ENCODE measurements around the gene CIROP. TPM values are rescaled to one million over a fixed set of nuclear protein-coding genes. Genes with fewer than 3 reads are reported as not detected.

The CIROP gene
- total RNA-seq, 2 experiments from 2014 or later: not detected

DNA sequence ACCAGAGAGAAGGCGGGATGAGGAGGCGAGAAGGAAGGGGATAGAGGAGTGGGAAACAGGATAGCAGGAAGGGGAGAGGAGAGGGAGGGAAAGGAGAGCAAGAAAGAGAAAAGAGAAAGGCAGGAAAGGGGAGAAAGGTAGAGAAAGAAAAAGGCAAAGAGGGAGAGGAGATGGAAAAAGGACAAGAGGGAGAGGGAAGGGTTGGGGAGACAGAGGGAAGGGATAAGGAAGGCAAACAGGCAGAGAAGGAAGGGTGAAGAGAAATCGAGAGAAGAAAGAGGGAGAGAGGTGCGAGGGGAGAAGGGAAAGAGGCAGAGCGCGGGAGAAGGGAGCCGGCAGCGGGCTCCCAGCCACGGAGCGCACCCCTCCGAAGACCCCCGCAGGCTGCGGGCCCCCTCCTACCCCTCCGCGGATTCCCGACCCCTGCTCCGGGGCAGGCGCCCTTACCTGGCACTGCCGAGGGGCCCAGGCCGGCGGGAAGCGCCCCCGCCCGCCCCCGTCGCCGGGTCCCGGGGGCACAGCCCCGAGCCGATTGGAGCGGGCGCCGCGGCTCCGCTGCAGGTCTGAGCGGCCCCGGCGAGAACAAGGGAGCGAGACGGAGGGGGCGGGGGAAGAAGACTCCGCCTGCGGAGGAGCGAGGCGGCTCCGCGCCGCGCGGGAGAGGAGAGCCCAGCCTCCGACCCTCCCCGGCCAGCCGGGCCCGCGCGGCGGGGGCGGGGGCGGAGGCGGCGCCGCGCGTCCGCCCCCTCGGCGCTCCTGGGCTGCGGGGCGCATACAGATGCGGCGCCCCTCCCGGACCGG is 47.6 kb downstream of the CIROP start, which contains the start of gene CDH24:
CDH24 (minus strand) TSS at position 565 of the 801 bp plus-strand sequence. CDS start 1,787 bp downstream, outside the sequence.
- peak; percentile 81 for DNase-seq
- Mint-ChIP-seq H3K9me3 (no peaks in the 10 kb centered on the region), H3K36me3 (peaks cover 3% of the 10 kb centered on the region), H3K27me3 (peaks cover 8% of the 10 kb centered on the region), H3K27ac (peak within 1 kb of the TSS; percentile 35), H3K4me1 (peaks cover 16% of the 10 kb centered on the region), H3K4me3 (peak within 1 kb of the TSS; percentile 81)
- ATAC-seq (ENCODE audit: low read depth): peak; percentile 76
- POLR2A ChIA-PET: interaction anchor here (0.5 to 2.6 kb wide), 13 partner anchors 14 to 1546 kb away, joined by 3 to 12 read pairs (median 5); partner anchors contain the start of gene HAUS4

DNA sequence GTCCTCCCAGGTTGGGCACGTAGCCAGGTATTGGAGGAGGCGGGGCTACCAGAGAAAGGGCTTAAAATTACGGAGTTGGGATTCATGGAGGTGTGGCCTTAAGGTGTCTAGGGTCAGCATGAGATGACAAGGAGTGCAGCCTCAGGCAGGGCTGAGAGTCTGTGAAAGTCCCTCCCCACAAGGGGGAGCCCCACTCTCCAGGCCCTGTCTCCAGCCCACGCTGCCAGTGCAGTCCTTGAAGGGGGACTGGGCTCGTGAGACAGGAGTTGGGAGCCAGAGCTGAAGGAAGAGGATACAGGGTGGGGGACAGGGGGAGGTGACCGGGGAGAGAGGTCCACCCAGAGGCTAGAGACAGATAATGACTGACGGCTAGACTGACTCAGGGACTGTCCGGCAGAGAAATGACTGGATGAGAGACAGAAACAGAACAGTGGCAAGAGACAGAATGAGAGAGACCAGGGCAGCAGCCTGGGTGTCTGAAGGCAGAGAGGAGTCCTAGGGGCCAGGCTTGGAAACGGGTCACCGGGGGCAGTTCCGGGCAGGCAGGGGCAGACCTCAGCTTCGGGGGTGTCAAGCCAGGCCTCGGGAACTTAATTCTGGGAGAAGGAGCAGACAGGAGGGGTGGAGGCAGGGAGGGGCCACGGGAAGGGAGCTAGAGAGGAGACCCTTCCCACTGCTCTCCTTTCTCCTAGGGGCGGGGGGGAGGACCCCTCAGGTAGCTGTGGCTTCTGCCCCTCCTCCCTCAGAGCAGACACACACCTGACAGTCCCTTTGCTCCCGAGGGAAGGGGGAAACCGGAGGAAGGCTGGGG is 48.4 kb downstream of the CIROP start:
- POLR2A ChIA-PET: interaction anchor here (0.6 to 2.6 kb wide), 3 partner anchors 32 to 70 kb away, joined by 3 to 9 read pairs (median 3); no protein-coding TSS in a partner anchor
- peak overlapping the region; percentile 35 for H3K27ac Mint-ChIP-seq

GRCh38 chr14:23055621-23056144 is 49.1 kb downstream of the CIROP start:
- DNase-seq: no peak
- no peak overlapping the region for H3K27ac Mint-ChIP-seq
- POLR2A ChIA-PET: interaction anchor here (2.6 kb wide), 1 partner anchor 69 kb away, joined by 9 read pairs; no protein-coding TSS in a partner anchor
- no peaks in the 10 kb centered on the region for H3K9me3 Mint-ChIP-seq
- H3K4me1 Mint-ChIP-seq: peaks cover 16% of the 10 kb centered on the region
- H3K27me3 Mint-ChIP-seq: peaks cover 8% of the 10 kb centered on the region
- no peak overlapping the region for H3K4me3 Mint-ChIP-seq
- ATAC-seq (ENCODE audit: low read depth): no peak
- H3K36me3 Mint-ChIP-seq: peaks cover 3% of the 10 kb centered on the region

More for the DNA sequence above, 48.4 kb downstream of the CIROP start:
- ATAC-seq (ENCODE audit: low read depth) (peak; percentile 65), DNase-seq (peak; percentile 73)
- Mint-ChIP-seq H3K27me3 (peaks cover 8% of the 10 kb centered on the region), H3K4me1 (peaks cover 16% of the 10 kb centered on the region), H3K9me3 (no peaks in the 10 kb centered on the region), H3K4me3 (peak overlapping the region; percentile 80), H3K36me3 (peaks cover 3% of the 10 kb centered on the region)

DNA sequence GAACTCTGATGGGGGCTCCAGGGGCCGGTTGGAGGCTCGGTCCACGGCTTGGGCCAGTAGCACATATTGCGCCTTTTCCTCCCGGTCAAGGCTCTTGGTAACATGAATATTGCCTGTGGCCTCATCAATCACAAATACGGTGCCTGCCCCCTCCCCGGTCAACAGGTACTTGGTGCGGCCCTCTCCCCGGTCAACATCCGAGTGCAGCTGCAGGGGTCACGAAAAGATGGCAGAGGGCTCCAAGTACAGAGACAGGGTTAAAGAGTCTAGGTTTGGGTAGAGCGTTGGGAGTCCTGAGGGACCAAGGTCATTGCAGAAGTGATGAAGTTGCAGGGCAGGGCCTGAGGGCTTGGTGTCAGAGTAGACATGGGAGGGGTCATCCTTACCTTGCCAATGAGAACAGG is 49.6 kb downstream of the CIROP start:
- DNase-seq: no peak
- peaks cover 16% of the 10 kb centered on the region for H3K4me1 Mint-ChIP-seq
- H3K27ac Mint-ChIP-seq: no peak overlapping the region
- no peak for ATAC-seq (ENCODE audit: low read depth)
- H3K4me3 Mint-ChIP-seq: no peak overlapping the region
- no peaks in the 10 kb centered on the region for H3K9me3 Mint-ChIP-seq
- POLR2A ChIA-PET: interaction anchor here (0.5 to 2.6 kb wide), 3 partner anchors 60 to 484 kb away, joined by 3 to 9 read pairs (median 5); no protein-coding TSS in a partner anchor
- peaks cover 3% of the 10 kb centered on the region for H3K36me3 Mint-ChIP-seq
- H3K27me3 Mint-ChIP-seq: peaks cover 8% of the 10 kb centered on the region

- POLR2A ChIA-PET: interaction anchor here (1.0 to 2.6 kb wide), 2 partner anchors 59 to 67 kb away, joined by 3 to 9 read pairs; no protein-coding TSS in a partner anchor
- H3K27me3 Mint-ChIP-seq: peaks cover 8% of the 10 kb centered on the region
- no peak overlapping the region for H3K27ac Mint-ChIP-seq
- H3K9me3 Mint-ChIP-seq: no peaks in the 10 kb centered on the region
- ATAC-seq (ENCODE audit: low read depth) (no peak), DNase-seq (peak; percentile 55)
- peaks cover 16% of the 10 kb centered on the region for H3K4me1 Mint-ChIP-seq
- H3K4me3 Mint-ChIP-seq: no peak overlapping the region
- H3K36me3 Mint-ChIP-seq: peaks cover 1% of the 10 kb centered on the region
Measured at GRCh38 chr14:23054000-23054811, 50.6 kb downstream of the CIROP start.

DNA sequence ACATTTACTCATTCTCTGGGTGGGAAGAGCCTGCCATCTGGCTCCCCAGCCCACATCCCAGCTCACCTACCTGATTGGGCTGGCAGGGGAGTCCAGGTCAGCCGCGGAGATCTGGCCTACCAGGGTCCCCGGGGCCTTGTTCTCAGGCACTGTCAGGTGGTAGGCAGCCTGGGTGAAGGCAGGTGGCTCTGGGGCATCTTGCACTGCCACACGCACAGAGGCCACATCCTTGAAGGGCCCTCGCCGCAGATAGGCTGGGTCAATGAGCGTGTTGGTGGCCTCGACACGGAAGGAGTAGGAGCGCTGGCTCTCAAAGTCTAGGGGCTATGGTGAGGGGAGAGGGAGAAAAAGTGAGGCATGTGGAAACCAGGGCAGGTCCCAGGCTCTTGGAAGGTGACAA is 51.4 kb downstream of the CIROP start:
- DNase-seq (no peak), ATAC-seq (ENCODE audit: low read depth) (no peak)
- Mint-ChIP-seq H3K27me3 (peaks cover 8% of the 10 kb centered on the region), H3K9me3 (no peaks in the 10 kb centered on the region), H3K4me1 (peaks cover 16% of the 10 kb centered on the region), H3K4me3 (no peak overlapping the region), H3K27ac (no peak overlapping the region), H3K36me3 (no peaks in the 10 kb centered on the region)
- POLR2A ChIA-PET: no interaction called here

DNA sequence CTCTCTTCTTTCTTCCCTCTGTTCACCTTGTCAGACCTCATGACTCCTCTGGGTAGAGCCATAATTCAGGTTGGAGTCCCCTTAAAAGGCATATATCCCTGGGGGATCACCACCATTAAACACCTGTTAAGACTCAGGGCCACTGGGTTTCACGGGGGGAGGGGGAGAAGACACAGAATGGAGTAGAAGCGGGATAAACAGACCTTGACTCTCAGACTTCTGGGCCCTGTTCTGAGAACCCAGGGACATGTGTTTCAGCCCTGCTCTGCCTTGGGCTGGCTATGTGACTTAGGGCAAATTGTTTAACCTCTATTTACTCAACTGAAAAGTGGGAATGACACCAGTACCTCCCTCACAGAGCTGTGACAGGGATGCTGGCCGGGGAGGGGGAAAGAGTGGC is 52.1 kb downstream of the CIROP start:
- ATAC-seq (ENCODE audit: low read depth): no peak
- Mint-ChIP-seq H3K36me3 (no peaks in the 10 kb centered on the region), H3K4me3 (no peak overlapping the region), H3K27me3 (peaks cover 8% of the 10 kb centered on the region), H3K4me1 (peaks cover 11% of the 10 kb centered on the region), H3K9me3 (no peaks in the 10 kb centered on the region), H3K27ac (no peak overlapping the region)
- no peak for DNase-seq
- POLR2A ChIA-PET: interaction anchor here (1.2 kb wide), 1 partner anchor 58 kb away, joined by 4 read pairs; no protein-coding TSS in a partner anchor

GRCh38 chr14:23052182-23052623 is 52.6 kb downstream of the CIROP start:
- POLR2A ChIA-PET: interaction anchor here (1.2 kb wide), 1 partner anchor 57 kb away, joined by 4 read pairs; no protein-coding TSS in a partner anchor
- ATAC-seq (ENCODE audit: low read depth): no peak

DNA sequence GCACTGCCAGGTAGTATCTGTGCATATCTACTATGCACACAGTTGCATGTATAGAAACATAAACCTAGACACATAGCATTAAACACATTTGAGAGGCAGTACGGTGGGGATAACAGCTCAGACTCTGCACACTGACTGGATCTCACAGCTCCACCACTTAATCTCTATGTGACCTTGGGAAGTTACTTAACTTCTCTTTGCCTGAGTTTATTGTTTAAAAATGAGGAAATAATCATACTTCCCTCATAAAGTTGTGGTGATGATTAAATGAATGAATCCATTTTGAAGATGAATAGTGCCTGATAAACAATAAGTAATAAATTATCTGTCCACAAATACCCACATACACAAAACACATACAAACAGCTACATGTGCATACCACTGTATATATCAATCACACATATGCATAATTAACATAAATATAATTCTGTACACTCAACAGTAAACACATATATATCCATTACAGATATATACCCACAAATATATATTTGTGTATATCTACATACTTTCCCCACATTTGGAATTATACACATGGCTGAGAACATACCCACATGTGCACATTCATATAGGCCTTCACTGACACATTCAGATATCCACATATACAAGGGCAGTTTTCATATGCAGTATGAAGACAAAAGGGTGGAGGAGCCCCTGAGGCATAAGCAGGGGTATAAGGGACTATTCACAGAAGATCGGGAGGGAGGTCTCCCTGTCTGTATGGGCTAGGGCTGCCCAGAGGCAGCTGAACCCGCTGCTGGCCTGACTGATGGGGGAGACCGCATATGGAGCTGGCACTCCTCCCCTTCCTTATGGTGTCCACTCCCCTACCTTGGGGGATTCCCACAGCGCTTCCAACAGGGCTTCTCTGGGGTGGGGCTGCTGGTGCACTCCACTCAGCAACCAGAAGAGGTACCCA is 53.4 kb downstream of the CIROP start:
- H3K36me3 Mint-ChIP-seq: peaks cover 2% of the 10 kb centered on the region
- H3K4me1 Mint-ChIP-seq: peaks cover 5% of the 10 kb centered on the region
- POLR2A ChIA-PET: interaction anchor here (1.2 kb wide), 1 partner anchor 57 kb away, joined by 4 read pairs; no protein-coding TSS in a partner anchor
- H3K27me3 Mint-ChIP-seq: peaks cover 3% of the 10 kb centered on the region
- DNase-seq (no peak), ATAC-seq (ENCODE audit: low read depth) (no peak)
- no peak overlapping the region for H3K4me3 Mint-ChIP-seq
- H3K27ac Mint-ChIP-seq: no peak overlapping the region
- H3K9me3 Mint-ChIP-seq: no peaks in the 10 kb centered on the region

More at GRCh38 chr14:23052182-23052623, 52.6 kb downstream of the CIROP start:
- DNase-seq: no peak
- Mint-ChIP-seq H3K4me3 (no peak overlapping the region), H3K27me3 (peaks cover 8% of the 10 kb centered on the region), H3K27ac (no peak overlapping the region), H3K9me3 (no peaks in the 10 kb centered on the region), H3K36me3 (peaks cover 2% of the 10 kb centered on the region), H3K4me1 (peaks cover 11% of the 10 kb centered on the region)

Data from activated naive CD8-positive, alpha-beta T cell treated with anti-CD3 and anti-CD28 coated beads, Interleukin-2, amount 10 ng/mL, durations not matched to agents 7 days and 5 days (primary cell).